Neural progenitor cell (in vitro differentiated cells): ENCODE results near the gene TMOD4. TPM values are rescaled to one million over a fixed set of nuclear protein-coding genes. Genes with fewer than 3 reads are reported as not detected.

Source experiments
- DNase-seq: peaks from one replicate; pipeline ENCODE4 v3.0.0-alpha.2; 2016; ENCODE audit warnings: low spot score
- H2AFZ ChIP-seq: fragments of 200-600 bp; sonication (generic); replicated peaks from 2 replicates; pipeline ENCODE4 v1.6.1; 2016; ENCODE audit warnings: antibody characterized with exemption
- H3F3A ChIP-seq: fragments of 200-600 bp; sonication (generic); 2 replicates; pipeline ENCODE4 v1.6.1; 2016; ENCODE audit warnings: antibody characterized with exemption, low read depth
- H3K27ac ChIP-seq: fragments of 200-600 bp; sonication (generic); 2 replicates; pipeline ENCODE4 v1.5.1; 2016; ENCODE audit warnings: mild to moderate bottlenecking
- H3K27me3 ChIP-seq: fragments of 200-600 bp; sonication (generic); 2 replicates; pipeline ENCODE4 v1.6.1; 2016; ENCODE audit warnings: mild to moderate bottlenecking, moderate library complexity
- H3K36me3 ChIP-seq: fragments of 200-600 bp; sonication (generic); 2 replicates; pipeline ENCODE4 v1.5.1; 2016
- H3K4me1 ChIP-seq: fragments of 200-600 bp; sonication (generic); 2 replicates; pipeline ENCODE4 v1.6.1; 2016; ENCODE audit warnings: mixed run types
- H3K4me2 ChIP-seq: fragments of 200-600 bp; sonication (generic); 2 replicates; pipeline ENCODE4 v1.6.1; 2016
- H3K4me3 ChIP-seq: fragments of 200-600 bp; sonication (generic); 2 replicates; pipeline ENCODE4 v1.5.1; 2016
- H3K79me2 ChIP-seq: fragments of 200-600 bp; sonication (generic); 2 replicates; pipeline ENCODE4 v1.6.1; 2016; ENCODE audit warnings: low read depth
- H3K9ac ChIP-seq: fragments of 200-600 bp; sonication (generic); 2 replicates; pipeline ENCODE4 v1.6.1; 2016
- H3K9me3 ChIP-seq: fragments of 200-600 bp; sonication (generic); 2 replicates; pipeline ENCODE4 v1.5.1; 2016; ENCODE audit warnings: low read depth
- H4K20me1 ChIP-seq: fragments of 200-600 bp; sonication (generic); 2 replicates; pipeline ENCODE4 v1.6.1; 2016; ENCODE audit warnings: low read depth
- H3K27ac Mint-ChIP-seq: 3 replicates; pipeline ENCODE4 v1.8.0; 2021; ENCODE audit warnings: mixed read lengths
- H3K27me3 Mint-ChIP-seq: 2 replicates; pipeline ENCODE4 v1.8.0; 2022; ENCODE audit warnings: low read depth, mild to moderate bottlenecking, inconsistent platforms, moderate library complexity, mixed read lengths; ENCODE audit not compliant: insufficient read depth
- H3K36me3 Mint-ChIP-seq: 3 replicates; pipeline ENCODE4 v1.8.0; 2021; ENCODE audit warnings: mixed read lengths
- H3K4me1 Mint-ChIP-seq: 3 replicates; pipeline ENCODE4 v1.8.0; 2021; ENCODE audit warnings: mixed read lengths
- H3K4me3 Mint-ChIP-seq: 3 replicates; pipeline ENCODE4 v1.8.0; 2021; ENCODE audit warnings: mild to moderate bottlenecking, moderate library complexity, mixed read lengths
- H3K9me3 Mint-ChIP-seq: 3 replicates; pipeline ENCODE4 v1.8.0; 2020; ENCODE audit warnings: mixed read lengths
- EZH2 ChIP-seq: fragments of 200-600 bp; sonication (generic); IDR thresholded peaks from 2 replicates; pipeline ENCODE4 v1.6.1; 2017; ENCODE audit warnings: antibody characterized with exemption, mild to moderate bottlenecking, moderate library complexity
- EZH2phosphoT487 ChIP-seq: fragments of 200-600 bp; sonication (generic); IDR thresholded peaks from 2 replicates; pipeline ENCODE4 v1.6.1; 2017; ENCODE audit warnings: antibody characterized with exemption
- total RNA-seq: library from RNA; depleted of rRNA; stranded (reverse); fragments of >200 nt; gene quantifications from 2 replicates; pipeline ENCODE4 v1.2.3, GENCODE V29; 2015; ENCODE audit warnings: low replicate concordance
- TF ChIP-seq, protein P1 (sequence below): fragments of 200-600 bp; sonication (generic); IDR thresholded peaks from 2 replicates; pipeline ENCODE4 v1.5.1; 2017; ENCODE audit warnings: antibody characterized with exemption, mild to moderate bottlenecking

The TMOD4 gene
- not detected in 2 replicates for total RNA-seq

DNA sequence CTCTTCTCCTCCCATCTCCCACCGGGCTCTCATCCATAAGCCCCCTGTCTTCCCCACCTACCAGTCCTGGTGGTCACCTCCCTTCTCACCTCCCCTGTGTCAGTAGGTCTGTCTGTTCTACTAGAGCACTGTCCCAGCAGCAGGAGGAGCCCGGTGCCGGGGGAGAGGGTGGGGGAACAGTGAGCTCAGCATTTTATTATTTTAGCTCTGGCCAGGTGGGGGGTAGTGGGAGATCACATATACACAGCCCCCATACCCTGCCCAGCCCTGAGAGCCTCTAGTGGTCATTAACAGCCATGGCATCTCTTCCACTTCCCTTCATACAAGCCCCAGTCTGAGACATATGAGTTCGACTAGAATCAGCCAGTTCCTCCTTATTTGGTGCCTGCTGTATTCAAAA is at the start of gene TMOD4:
TMOD4 (minus strand) TSS at position 119 of the 400 bp plus-strand sequence. CDS start 1,106 bp downstream, outside the sequence.
- Histone ChIP-seq H2AFZ (no peak within 1 kb of the TSS), H3K79me2 (no peaks in the 10 kb centered on the region), H3K4me3 (no peak within 1 kb of the TSS), H3F3A (peaks cover 3% of the 10 kb centered on the region), H3K27me3 (no peaks in the 10 kb centered on the region), H3K4me2 (no peak within 1 kb of the TSS), H3K27ac (no peak within 1 kb of the TSS), H4K20me1 (no peaks in the 10 kb centered on the region), H3K9ac (no peak within 1 kb of the TSS), H3K9me3 (no peaks in the 10 kb centered on the region), H3K4me1 (no peaks in the 10 kb centered on the region), H3K36me3 (no peaks in the 10 kb centered on the region)
- DNase-seq = peak; percentile 13
- H3K36me3 Mint-ChIP-seq = peaks cover 30% of the 10 kb centered on the region
- no peaks in the 10 kb centered on the region for H3K27me3 Mint-ChIP-seq
- H3K4me1 Mint-ChIP-seq = no peaks in the 10 kb centered on the region
- TF ChIP-seq, protein P1, sequence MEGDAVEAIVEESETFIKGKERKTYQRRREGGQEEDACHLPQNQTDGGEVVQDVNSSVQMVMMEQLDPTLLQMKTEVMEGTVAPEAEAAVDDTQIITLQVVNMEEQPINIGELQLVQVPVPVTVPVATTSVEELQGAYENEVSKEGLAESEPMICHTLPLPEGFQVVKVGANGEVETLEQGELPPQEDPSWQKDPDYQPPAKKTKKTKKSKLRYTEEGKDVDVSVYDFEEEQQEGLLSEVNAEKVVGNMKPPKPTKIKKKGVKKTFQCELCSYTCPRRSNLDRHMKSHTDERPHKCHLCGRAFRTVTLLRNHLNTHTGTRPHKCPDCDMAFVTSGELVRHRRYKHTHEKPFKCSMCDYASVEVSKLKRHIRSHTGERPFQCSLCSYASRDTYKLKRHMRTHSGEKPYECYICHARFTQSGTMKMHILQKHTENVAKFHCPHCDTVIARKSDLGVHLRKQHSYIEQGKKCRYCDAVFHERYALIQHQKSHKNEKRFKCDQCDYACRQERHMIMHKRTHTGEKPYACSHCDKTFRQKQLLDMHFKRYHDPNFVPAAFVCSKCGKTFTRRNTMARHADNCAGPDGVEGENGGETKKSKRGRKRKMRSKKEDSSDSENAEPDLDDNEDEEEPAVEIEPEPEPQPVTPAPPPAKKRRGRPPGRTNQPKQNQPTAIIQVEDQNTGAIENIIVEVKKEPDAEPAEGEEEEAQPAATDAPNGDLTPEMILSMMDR = peak; percentile 53
- no peak for TF ChIP-seq EZH2phosphoT487
- H3K9me3 Mint-ChIP-seq = no peaks in the 10 kb centered on the region
- H3K4me3 Mint-ChIP-seq = no peak within 1 kb of the TSS
- no peak within 1 kb of the TSS for H3K27ac Mint-ChIP-seq

GRCh38 chr1:151222130-151222529 is 46.3 kb upstream of the TMOD4 start:
- peaks cover 19% of the 10 kb centered on the region for H3K36me3 Mint-ChIP-seq
- Histone ChIP-seq H3K27me3 (no peaks in the 10 kb centered on the region), H3K4me3 (no peak overlapping the region), H4K20me1 (peaks cover 67% of the 10 kb centered on the region), H3F3A (no peaks in the 10 kb centered on the region), H3K9me3 (no peaks in the 10 kb centered on the region), H3K36me3 (peaks cover 4% of the 10 kb centered on the region), H3K4me2 (no peak overlapping the region), H3K27ac (no peak overlapping the region), H3K79me2 (peaks cover 82% of the 10 kb centered on the region), H2AFZ (no peak overlapping the region), H3K9ac (no peak overlapping the region), H3K4me1 (no peaks in the 10 kb centered on the region)
- H3K27ac Mint-ChIP-seq = no peak overlapping the region
- no peak overlapping the region for H3K4me3 Mint-ChIP-seq
- H3K27me3 Mint-ChIP-seq = no peaks in the 10 kb centered on the region
- TF ChIP-seq EZH2 = no peak
- TF ChIP-seq, protein P1 = no peak
- no peak for TF ChIP-seq EZH2phosphoT487
- no peaks in the 10 kb centered on the region for H3K4me1 Mint-ChIP-seq
- no peaks in the 10 kb centered on the region for H3K9me3 Mint-ChIP-seq
- DNase-seq = no peak

- TF ChIP-seq EZH2phosphoT487 (no peak), EZH2 (no peak)
- TF ChIP-seq, protein P1 = no peak
- Mint-ChIP-seq H3K4me1 (no peaks in the 10 kb centered on the region), H3K4me3 (no peak overlapping the region), H3K27ac (no peak overlapping the region), H3K36me3 (peaks cover 18% of the 10 kb centered on the region), H3K9me3 (no peaks in the 10 kb centered on the region), H3K27me3 (no peaks in the 10 kb centered on the region)
- Histone ChIP-seq H2AFZ (no peak overlapping the region), H3K27me3 (no peaks in the 10 kb centered on the region), H3K4me2 (no peak overlapping the region), H3K27ac (no peak overlapping the region), H3K36me3 (peaks cover 4% of the 10 kb centered on the region), H4K20me1 (peaks cover 70% of the 10 kb centered on the region), H3K4me1 (no peaks in the 10 kb centered on the region), H3F3A (no peaks in the 10 kb centered on the region), H3K9me3 (no peaks in the 10 kb centered on the region), H3K4me3 (no peak overlapping the region), H3K79me2 (peaks cover 87% of the 10 kb centered on the region), H3K9ac (no peak overlapping the region)
- no peak for DNase-seq
Measured at GRCh38 chr1:151221616-151222015, 45.8 kb upstream of the TMOD4 start.
